Effector memory CD8-positive, alpha-beta T cell (primary cell): Measurements from ENCODE around the gene ADAT1.

ENCODE experiments used
- ATAC-seq: fragments of 150-1000 bp; cut with Tn5 transposase; replicated peaks from 2 replicates; pipeline ENCODE4 v1.10.0; 2021; ENCODE audit warnings: mild to moderate bottlenecking, moderate library complexity
- DNase-seq, 3 experiments: peaks; one replicate each; pipeline ENCODE4 v3.0.0; 2021
- H3K27ac Mint-ChIP-seq, 2 donors: one replicate each; pipeline ENCODE4 v1.8.0; 2022; ENCODE audit warnings: mild to moderate bottlenecking in 2 of 2, mixed read lengths in 2 of 2, moderate library complexity in 2 of 2
- H3K27me3 Mint-ChIP-seq, 2 donors: one replicate each; pipeline ENCODE4 v1.8.0; 2022; ENCODE audit warnings: mixed read lengths in 2 of 2
- H3K36me3 Mint-ChIP-seq: one replicate; pipeline ENCODE4 v1.8.0; 2022; ENCODE audit warnings: mild to moderate bottlenecking, moderate library complexity, mixed read lengths; ENCODE audit not compliant: insufficient read depth
- H3K4me1 Mint-ChIP-seq, 2 donors: one replicate each; pipeline ENCODE4 v1.8.0; 2022; ENCODE audit warnings: low read depth in 2 of 2, mixed read lengths in 2 of 2
- H3K4me3 Mint-ChIP-seq, 2 donors: one replicate each; pipeline ENCODE4 v1.8.0; 2022; ENCODE audit warnings: mild to moderate bottlenecking in 2 of 2, mixed read lengths in 2 of 2, moderate library complexity in 2 of 2
- H3K9me3 Mint-ChIP-seq, 2 donors: one replicate each; pipeline ENCODE4 v1.8.0; 2022; ENCODE audit warnings: mixed read lengths in 2 of 2

ADAT1 gene

GRCh38 chr16:75578725-75579124 lies 44.4 kb downstream of the ADAT1 start:
- DNase-seq (no peak), ATAC-seq (no peak)
- peaks cover 50% of the 10 kb centered on the region for H3K36me3 Mint-ChIP-seq
- no peaks in the 10 kb centered on the region for H3K27me3 Mint-ChIP-seq
- H3K4me1 Mint-ChIP-seq, result peaks cover 8 to 15% of the 10 kb centered on the region in 2 donors
- no peaks in the 10 kb centered on the region for H3K9me3 Mint-ChIP-seq
- H3K27ac Mint-ChIP-seq, result peak overlapping the region; percentile 44 to 64
- no peak overlapping the region for H3K4me3 Mint-ChIP-seq

GRCh38 chr16:75578212-75578611 lies 44.9 kb downstream of the ADAT1 start:
- ATAC-seq (no peak), DNase-seq (no peak)
- Mint-ChIP-seq H3K36me3 (peaks cover 50% of the 10 kb centered on the region), H3K4me1 (peaks cover 9 to 15% of the 10 kb centered on the region in 2 donors), H3K27me3 (no peaks in the 10 kb centered on the region), H3K27ac (peak overlapping the region; percentile 12 to 44), H3K9me3 (no peaks in the 10 kb centered on the region), H3K4me3 (no peak overlapping the region)

DNA sequence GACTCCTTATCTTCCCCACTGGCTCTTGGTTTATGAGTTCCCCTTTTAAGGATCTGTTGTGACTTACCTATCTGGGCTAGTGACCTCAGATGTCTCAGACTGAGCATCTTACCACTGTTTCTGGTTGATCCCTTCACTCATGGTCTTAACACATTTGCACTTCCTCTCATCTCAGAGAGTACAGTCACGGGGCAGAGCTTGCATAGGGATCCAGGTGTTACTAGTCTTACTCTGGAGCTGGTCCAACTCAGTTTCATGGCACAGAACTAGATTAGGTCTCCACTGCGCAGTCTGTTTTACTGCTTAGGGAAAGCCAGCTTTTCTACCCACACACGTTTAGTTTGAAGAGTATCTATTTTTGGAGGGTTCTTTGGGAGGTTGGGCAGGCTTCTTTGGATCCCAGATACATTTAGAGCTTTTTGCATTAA lies 46.7 kb downstream of the ADAT1 start:
- Mint-ChIP-seq H3K27ac (peak overlapping the region; percentile 11 to 27), H3K36me3 (peaks cover 53% of the 10 kb centered on the region), H3K27me3 (no peaks in the 10 kb centered on the region), H3K9me3 (no peaks in the 10 kb centered on the region), H3K4me1 (peaks cover 14 to 15% of the 10 kb centered on the region in 2 donors), H3K4me3 (no peak overlapping the region)
- DNase-seq (no peak), ATAC-seq (no peak)

DNA sequence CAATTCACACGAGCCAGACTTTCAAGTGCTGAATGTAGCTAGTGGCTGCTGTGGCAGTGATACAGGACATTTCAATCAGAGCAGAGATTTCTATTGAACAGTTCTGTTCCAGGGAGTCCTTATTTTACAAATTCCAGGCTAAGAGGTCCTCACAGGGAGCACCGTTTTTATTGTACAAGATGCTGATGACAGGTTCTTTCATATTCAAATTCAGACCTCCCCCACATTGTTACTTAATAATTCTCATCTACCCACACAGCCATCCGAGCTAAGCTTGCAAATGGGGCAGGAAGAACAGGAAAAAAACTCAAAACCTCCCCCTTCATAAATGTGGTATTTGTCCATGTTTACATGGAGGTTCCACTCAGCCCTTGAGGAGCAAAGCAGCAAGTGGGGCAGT lies 47.1 kb downstream of the ADAT1 start:
- no peak for DNase-seq
- peaks cover 56% of the 10 kb centered on the region for H3K36me3 Mint-ChIP-seq

GRCh38 chr16:75573955-75574354 lies 49.1 kb downstream of the ADAT1 start:
- H3K4me1 Mint-ChIP-seq, result peaks cover 20 to 30% of the 10 kb centered on the region in 2 donors
- ATAC-seq (no peak), DNase-seq (no peak)
- no peak overlapping the region for H3K4me3 Mint-ChIP-seq
- H3K36me3 Mint-ChIP-seq, result peaks cover 53% of the 10 kb centered on the region
- no peaks in the 10 kb centered on the region for H3K27me3 Mint-ChIP-seq
- peak overlapping the region in 1 of 2 donors; percentile 58 for H3K27ac Mint-ChIP-seq
- H3K9me3 Mint-ChIP-seq, result no peaks in the 10 kb centered on the region

More for the DNA sequence above, 47.1 kb downstream of the ADAT1 start:
- Mint-ChIP-seq H3K9me3 (no peaks in the 10 kb centered on the region), H3K27me3 (no peaks in the 10 kb centered on the region), H3K4me3 (no peak overlapping the region), H3K4me1 (peaks cover 15 to 17% of the 10 kb centered on the region in 2 donors), H3K27ac (peak overlapping the region; percentile 11 to 27)
- ATAC-seq, result no peak

- DNase-seq (no peak), ATAC-seq (no peak)
- H3K9me3 Mint-ChIP-seq, result no peaks in the 10 kb centered on the region
- peaks cover 23 to 34% of the 10 kb centered on the region in 2 donors for H3K4me1 Mint-ChIP-seq
- no peak overlapping the region for H3K4me3 Mint-ChIP-seq
- peak overlapping the region in 1 of 2 donors; percentile 58 for H3K27ac Mint-ChIP-seq
- peaks cover 47% of the 10 kb centered on the region for H3K36me3 Mint-ChIP-seq
- H3K27me3 Mint-ChIP-seq, result no peaks in the 10 kb centered on the region
Observed at GRCh38 chr16:75572864-75573542, 50.1 kb downstream of the ADAT1 start.

GRCh38 chr16:75570396-75571065 lies 52.5 kb downstream of the ADAT1 start:
- peaks cover 28 to 43% of the 10 kb centered on the region in 2 donors for H3K4me1 Mint-ChIP-seq
- no peaks in the 10 kb centered on the region for H3K27me3 Mint-ChIP-seq
- peaks cover 39% of the 10 kb centered on the region for H3K36me3 Mint-ChIP-seq
- no peaks in the 10 kb centered on the region for H3K9me3 Mint-ChIP-seq
- peak overlapping the region in 1 of 2 donors; percentile 56 for H3K27ac Mint-ChIP-seq
- no peak for ATAC-seq
- DNase-seq, result no peak
- H3K4me3 Mint-ChIP-seq, result no peak overlapping the region

DNA sequence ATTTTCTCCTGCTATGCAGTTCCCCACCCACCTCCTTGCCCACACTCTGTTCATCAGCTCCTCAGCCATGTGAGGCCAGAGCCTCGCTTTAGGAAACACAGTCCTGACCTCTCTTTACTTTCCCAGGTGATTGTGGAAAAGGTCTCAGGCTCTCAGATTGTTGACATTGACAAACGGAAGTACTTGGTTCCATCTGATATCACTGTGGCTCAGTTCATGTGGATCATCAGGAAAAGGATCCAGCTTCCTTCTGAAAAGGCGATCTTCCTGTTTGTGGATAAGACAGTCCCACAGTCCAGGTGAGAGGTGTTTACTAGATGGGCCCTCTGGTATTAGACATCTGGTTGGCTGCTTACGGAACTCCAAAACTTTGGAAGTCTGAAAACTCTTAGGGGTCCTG lies 55.2 kb downstream of the ADAT1 start:
- Mint-ChIP-seq H3K4me1 (peaks cover 25 to 43% of the 10 kb centered on the region in 2 donors), H3K4me3 (peak overlapping the region; percentile 86 to 89), H3K36me3 (peaks cover 37% of the 10 kb centered on the region), H3K27ac (peak overlapping the region; percentile 41 to 94), H3K27me3 (peaks cover 12 to 17% of the 10 kb centered on the region in 2 donors), H3K9me3 (no peaks in the 10 kb centered on the region)
- ATAC-seq, result no peak
- no peak for DNase-seq

DNA sequence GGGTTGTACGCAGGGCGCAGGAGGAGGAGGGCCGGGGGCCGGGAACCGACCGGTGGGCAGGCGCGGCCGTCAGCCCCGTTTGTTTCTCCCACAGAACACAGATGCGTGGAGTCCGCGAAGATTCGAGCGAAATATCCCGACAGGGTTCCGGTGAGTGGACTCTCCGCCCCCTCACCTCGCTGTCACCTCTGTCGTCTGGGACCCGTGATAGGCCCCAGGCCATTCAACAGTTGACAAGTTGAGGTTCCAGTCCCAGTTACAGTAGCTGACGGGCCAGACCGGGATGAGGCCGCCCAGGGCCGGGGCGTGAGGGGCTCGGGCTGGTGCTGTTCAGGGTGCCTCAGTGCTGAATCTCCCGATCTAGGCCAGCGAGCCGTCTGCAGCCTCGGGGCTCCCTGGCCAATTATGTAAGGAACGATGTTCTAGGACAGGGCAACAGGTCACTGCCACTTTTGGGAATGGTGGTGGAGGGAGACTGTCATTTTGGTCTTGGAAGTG lies 56.3 kb downstream of the ADAT1 start:
- peak in 2 of 3 experiments; percentile 18 to 22 for DNase-seq

GRCh38 chr16:75566040-75566757 lies 56.9 kb downstream of the ADAT1 start, which contains the start of gene GABARAPL2:
Gene GABARAPL2, plus strand, starts transcription at chr16:75566379. Its CDS starts 108 bp downstream, at chr16:75566487.
- H3K4me1 Mint-ChIP-seq, result peaks cover 21 to 43% of the 10 kb centered on the region in 2 donors
- DNase-seq, result peak; percentile 90 to 94 (median 92)
- peak within 1 kb of the TSS; percentile 86 to 89 for H3K4me3 Mint-ChIP-seq
- ATAC-seq, result peak; percentile 75
- no peaks in the 10 kb centered on the region for H3K9me3 Mint-ChIP-seq
- peak within 1 kb of the TSS; percentile 92 to 94 for H3K27ac Mint-ChIP-seq
- peaks cover 19 to 27% of the 10 kb centered on the region in 2 donors for H3K27me3 Mint-ChIP-seq
- H3K36me3 Mint-ChIP-seq, result peaks cover 26% of the 10 kb centered on the region

More for the DNA sequence above, 56.3 kb downstream of the ADAT1 start:
- peak; percentile 2 for ATAC-seq
- H3K27me3 Mint-ChIP-seq, result peaks cover 19 to 27% of the 10 kb centered on the region in 2 donors
- H3K27ac Mint-ChIP-seq, result peak overlapping the region; percentile 92 to 94
- H3K4me3 Mint-ChIP-seq, result peak overlapping the region; percentile 86 to 89
- H3K9me3 Mint-ChIP-seq, result no peaks in the 10 kb centered on the region
- H3K36me3 Mint-ChIP-seq, result peaks cover 30% of the 10 kb centered on the region
- peaks cover 22 to 43% of the 10 kb centered on the region in 2 donors for H3K4me1 Mint-ChIP-seq

- peaks cover 25% of the 10 kb centered on the region for H3K36me3 Mint-ChIP-seq
- H3K27ac Mint-ChIP-seq, result peak overlapping the region; percentile 92 to 94
- H3K27me3 Mint-ChIP-seq, result peaks cover 19 to 27% of the 10 kb centered on the region in 2 donors
- ATAC-seq (no peak), DNase-seq (no peak)
- H3K4me3 Mint-ChIP-seq, result peak overlapping the region; percentile 86 to 89
- H3K9me3 Mint-ChIP-seq, result no peaks in the 10 kb centered on the region
- peaks cover 20 to 43% of the 10 kb centered on the region in 2 donors for H3K4me1 Mint-ChIP-seq
Observed at GRCh38 chr16:75565640-75566039, 57.4 kb downstream of the ADAT1 start.

GRCh38 chr16:75559564-75560372 lies 63.3 kb downstream of the ADAT1 start:
- peaks cover 4% of the 10 kb centered on the region for H3K36me3 Mint-ChIP-seq
- ATAC-seq (no peak), DNase-seq (no peak)
- no peak overlapping the region for H3K27ac Mint-ChIP-seq
- H3K4me1 Mint-ChIP-seq, result peaks cover 4 to 8% of the 10 kb centered on the region in 2 donors
- peaks cover 27 to 36% of the 10 kb centered on the region in 2 donors for H3K27me3 Mint-ChIP-seq
- no peaks in the 10 kb centered on the region for H3K9me3 Mint-ChIP-seq
- no peak overlapping the region for H3K4me3 Mint-ChIP-seq
